SK-MEL-5 (cell line): ENCODE results near the gene RHEX. TPM values are rescaled to one million over a fixed set of nuclear protein-coding genes. Genes with fewer than 3 reads are reported as not detected.
A peak's percentile ranks its signal among the peaks of the same experiment; 100 is the strongest.

Experiments used
- DNase-seq: peaks from one replicate; pipeline ENCODE4 v3.0.0-alpha.2; 2016; ENCODE audit warnings: low read depth, low spot score
- in situ Hi-C: cut with HindIII; loops from 2 replicates; pipeline ENCODE4 v1.10.0; 2016; ENCODE audit warnings: low sequenced_read_pairs, high pct_unique_total_duplicates, low pct_unique_long_range_greater_than_20kb
- total RNA-seq: library from RNA; depleted of rRNA; stranded (reverse); fragments of >200 nt; shearing (Covaris generic); gene quantifications from 2 replicates; pipeline ENCODE4 v1.2.3, GENCODE V29; 2014

The RHEX gene
- total RNA-seq, 1 experiment from 2014 or later = not detected

DNA sequence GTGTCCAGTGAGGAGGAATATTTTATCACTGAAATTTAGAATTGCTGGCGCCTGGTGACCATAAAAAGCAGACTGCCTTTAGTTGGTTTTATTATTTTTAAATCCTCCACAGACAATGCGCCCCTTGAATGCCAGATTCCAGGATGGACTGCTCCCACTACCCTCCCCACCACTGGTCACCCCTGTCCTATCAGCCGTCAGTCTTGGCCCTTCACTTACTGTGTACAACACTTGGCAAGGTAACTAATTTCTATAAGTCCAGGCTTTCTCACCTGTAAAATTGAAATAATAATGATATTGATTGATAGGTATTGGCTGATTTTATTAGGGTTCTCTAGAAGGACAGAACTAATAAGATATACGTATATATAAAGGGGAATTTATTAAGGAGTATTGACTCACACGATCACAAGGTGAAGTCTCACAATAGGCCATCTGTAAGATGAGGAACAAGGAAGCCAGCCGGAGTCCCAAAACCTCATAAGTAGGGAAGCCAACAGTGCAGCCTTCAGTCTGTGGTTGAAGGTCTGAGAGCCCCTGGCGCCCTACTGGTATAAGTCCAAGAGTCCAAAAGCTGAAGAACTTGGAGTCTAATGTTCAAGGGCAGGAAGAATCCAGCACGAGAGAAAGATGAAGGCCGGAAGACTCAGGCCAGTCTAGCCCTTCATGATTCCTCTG is 17.8 kb downstream of the RHEX start:
- peak; percentile 48 for DNase-seq

DNA sequence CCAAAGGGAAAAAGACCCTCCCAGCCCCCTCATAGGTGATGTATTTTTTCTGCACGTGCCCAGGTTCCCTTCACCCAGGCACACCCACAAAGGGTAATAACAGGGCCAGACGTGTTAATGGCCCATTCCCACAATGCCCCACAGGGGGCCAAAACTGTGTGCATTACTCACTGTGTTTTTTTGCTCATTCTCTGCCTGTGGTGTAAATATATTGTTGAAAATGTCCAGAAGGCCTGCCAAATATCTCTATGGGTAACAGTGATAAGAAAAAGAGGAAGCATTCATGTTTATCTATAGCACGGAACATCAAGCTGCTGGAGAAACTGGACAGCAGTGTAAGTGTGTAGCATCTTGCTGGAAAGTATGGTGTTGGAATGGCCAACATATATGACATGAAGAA is 21.9 kb downstream of the RHEX start:
- no peak for DNase-seq
- in situ Hi-C loops = no loop called here

More for the DNA sequence above, 17.8 kb downstream of the RHEX start:
- in situ Hi-C loops = no loop called here

DNA sequence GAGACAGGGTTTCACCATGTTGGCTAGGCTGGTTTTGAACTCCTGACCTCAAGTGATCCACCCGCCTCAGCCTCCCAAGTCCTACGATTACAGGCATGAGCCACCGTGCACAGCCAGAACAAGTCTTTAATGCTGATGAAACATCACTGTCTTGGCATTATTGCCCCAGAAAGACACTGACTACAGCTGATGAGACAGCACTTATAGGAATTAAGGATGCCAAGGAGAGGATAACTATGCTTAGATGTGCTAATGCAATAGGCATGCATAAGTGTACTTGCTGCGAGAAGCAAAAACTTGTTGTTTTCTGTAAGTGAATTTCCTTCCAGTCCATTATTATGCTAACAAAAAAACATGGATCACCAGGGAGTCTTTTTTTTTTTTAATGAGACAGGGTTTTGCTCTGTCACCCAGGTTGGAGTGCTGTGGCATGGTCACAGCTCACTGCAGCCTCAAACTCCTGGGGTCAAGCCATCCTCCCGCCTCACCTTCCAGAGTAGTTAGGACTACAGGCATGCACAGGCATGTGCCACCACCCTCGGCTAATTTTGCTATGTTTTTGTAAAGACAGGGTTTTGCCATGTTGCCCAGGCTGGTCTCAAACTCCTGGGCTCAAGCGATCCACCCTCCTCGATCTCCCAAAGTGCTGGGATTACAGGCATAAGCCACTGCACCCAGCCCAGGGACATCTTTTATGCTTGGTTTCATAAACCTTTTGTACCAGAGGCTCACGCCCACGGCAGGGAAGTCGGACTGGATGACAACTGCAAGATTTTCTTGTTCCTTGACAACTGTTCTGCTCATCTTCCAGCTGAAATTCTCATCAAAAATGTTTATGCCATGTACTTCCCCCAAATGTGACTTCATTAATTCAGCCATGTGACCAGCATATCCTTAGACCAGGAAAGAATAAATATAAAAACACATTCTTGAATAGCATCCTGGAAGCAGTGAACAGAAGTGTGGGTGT is 23.1 kb downstream of the RHEX start:
- in situ Hi-C loops = no loop called here
- no peak for DNase-seq

DNA sequence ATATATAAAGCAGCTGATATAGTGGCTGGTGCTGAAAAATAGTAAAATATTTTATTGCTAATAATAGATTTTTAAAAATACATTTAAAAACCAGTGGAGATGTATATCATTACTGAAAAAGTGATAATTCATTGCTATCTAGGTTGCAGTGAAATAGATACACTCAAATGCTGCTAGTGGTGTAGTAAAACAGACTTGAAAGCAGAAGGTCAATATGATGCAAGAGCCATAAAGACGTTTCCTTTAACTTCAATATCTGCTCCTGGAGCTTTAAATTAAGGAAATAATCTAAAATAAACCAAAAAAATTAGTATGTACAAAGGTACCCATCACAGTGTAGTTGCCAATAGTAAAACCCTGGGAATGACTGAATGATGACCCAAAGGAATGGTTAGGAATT is 26.2 kb downstream of the RHEX start:
- DNase-seq = no peak
- in situ Hi-C loops = no loop called here

DNA sequence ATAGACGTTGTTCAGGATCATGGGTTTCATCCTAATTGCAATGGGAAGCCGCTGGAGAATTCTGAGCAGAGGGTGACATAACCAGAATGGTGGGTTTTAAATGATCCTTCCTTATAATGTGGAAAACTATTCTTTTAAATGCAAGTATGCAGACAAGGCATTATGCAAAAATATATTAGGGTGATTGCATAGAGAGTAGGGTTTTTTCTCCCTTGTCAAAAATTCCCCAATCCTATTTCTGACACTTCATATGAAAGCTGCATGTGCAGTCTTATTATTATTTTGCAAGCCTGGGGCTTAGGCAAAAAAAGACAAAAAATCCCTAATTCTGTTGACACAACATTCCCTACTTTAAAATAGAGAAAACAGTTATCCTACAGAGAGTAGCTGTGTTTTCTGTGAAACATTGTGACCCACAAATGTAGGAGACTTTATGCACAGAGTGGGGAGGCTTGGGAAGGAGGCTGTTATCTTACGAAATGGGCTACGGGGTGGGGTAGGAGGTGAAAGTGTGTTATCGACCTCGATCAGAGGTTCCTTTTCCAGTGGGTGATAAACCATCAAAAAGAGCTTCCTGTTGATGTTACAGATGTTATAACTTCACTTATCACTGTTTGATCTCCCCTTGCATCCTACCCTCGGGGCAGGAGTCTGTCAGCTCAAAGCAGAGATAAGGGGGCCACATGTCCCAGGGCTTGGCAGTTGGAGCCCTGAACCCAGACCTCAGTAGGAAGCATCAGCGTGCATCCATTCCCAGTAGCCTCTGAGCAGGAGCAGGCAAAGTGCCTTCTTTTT is 27.2 kb downstream of the RHEX start:
- no peak for DNase-seq
- in situ Hi-C loops = no loop called here

DNA sequence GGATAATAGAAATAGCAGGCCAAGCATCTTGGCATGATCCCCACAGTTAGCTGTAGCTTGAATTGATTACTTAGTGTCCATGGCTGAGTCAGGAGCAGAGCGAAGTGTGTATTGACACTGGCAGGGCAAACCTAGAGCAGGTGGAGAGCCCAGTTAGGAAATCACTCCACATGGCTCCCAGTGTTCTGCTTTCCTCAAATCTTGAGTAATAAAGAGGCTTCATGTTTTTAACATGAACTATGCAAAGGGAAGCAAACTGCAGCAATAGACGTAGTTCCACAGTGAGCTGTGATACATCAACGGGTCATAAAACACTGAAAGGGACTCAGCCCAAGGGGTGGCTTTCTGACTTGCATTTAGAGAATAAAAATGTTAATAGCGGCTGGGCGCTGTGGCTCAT is 28.9 kb downstream of the RHEX start:
- no peak for DNase-seq
- in situ Hi-C loops = no loop called here

DNA sequence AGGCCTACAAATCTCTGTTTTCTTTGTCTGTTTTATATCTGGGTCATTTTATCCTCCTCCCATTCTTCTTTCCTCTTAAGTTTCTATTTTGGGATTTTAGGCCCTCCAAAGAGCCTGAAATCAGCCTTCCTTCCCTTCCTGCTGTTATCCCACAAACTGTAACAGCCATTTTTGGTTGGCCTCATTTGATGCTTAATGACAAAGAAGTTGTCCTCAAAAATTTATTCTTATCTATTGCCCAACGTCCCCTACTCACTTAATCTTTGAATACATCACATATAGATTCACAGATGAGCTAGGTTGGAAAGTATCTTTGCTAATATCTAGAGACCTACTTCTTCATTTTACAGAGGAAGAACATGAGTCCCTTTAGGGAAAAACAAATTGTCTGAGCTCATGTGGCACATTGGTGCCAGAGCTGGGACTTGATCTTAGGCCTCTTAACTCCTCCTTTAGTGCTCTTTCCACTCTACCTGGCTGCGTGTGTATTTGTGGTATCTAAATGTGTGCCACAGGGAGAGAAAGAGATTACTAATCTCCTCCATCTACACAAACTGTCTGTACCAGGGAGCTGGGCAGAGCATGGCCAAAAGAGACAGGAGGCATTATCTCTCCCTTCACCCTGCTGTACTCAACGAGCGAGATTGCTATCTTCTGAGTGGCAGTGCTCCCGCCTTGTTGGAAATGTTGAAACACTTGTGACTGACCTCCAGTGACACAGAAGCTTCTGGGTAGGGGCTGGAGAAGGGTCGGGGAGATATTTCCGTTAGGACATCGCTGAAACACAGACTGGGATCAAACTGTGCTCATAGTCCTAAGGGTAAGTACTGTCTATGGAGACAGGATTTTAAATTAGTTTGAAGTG is 30.1 kb downstream of the RHEX start:
- no peak for DNase-seq
- in situ Hi-C loops = no loop called here

DNA sequence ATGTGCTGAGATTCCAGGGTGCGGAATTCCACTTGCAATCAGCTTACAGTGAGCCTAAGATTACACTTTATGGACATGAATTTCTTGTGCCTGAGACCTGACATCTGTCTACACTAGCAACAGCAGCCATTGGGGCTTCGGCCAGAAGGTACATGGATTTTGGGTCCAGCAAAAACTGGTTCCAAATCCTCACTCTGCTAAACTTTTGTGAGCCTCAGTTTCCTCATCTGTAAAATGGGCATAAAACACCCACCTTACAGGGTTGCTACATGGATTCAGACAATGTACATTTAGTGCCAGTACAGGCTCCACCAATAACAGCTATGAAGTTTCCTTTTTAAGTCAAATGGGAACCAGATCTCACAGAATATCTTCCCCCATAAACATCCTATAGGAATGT is 30.8 kb downstream of the RHEX start:
- DNase-seq = no peak
- in situ Hi-C loops = no loop called here

DNA sequence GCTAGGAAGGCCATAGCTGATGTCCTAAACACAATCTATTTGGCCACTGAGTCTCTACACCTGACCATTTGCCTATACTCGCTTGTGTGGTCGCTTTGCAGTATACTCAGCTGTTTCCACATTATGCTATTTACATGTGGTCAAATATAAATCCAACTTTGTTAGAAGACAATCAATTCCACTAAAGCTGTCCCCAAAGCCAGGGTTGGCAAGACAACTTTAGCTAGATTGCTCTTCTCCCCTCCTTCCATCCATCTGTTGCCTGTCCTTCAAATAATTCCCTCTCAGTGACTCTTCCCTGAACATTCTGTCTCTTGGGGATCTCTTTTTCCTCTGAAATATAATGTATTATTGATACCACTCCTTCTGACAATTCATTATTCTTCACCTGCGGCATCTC is 34.1 kb downstream of the RHEX start:
- in situ Hi-C loops = no loop called here

DNA sequence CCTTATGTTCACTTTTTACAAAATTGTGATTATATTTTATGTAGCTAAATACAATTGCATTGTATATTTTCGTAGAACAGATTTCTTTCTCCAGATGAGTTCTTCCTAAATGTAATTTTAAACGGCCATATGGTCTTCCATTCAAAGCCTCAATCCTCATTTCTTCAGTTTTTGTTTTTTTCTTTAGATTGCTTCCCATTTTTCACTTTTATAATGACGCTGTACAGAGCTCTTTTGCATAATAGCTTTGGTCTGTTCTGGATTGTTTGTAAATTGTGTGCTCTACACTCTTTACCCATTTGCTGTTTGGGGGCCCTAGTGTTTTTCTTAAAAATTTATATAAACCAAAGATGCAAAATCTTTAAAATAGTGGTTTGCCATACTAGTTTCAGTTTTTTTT is 36.4 kb downstream of the RHEX start:
- in situ Hi-C loops = no loop called here
- no peak for DNase-seq

More for the DNA sequence above, 34.1 kb downstream of the RHEX start:
- DNase-seq = no peak

DNA sequence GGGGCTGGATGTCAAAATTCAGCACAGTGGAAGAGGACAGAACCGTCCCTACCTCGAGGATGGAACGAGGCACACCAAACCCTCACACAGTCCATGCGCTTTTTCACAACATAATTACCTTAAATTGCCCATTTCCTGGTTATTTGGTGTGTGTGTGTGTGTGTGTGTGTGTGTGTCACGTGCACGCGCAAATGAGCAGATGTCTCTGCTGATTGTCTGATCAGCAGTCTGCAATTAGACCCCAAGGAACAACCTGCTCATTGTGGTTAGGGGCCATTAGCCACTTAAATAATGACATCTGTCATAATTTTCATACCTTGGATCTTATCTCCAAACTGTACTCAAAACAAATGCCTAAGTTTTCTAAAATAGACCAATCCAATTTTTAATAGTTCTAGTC is 41.1 kb downstream of the RHEX start:
- in situ Hi-C loops = no loop called here

DNA sequence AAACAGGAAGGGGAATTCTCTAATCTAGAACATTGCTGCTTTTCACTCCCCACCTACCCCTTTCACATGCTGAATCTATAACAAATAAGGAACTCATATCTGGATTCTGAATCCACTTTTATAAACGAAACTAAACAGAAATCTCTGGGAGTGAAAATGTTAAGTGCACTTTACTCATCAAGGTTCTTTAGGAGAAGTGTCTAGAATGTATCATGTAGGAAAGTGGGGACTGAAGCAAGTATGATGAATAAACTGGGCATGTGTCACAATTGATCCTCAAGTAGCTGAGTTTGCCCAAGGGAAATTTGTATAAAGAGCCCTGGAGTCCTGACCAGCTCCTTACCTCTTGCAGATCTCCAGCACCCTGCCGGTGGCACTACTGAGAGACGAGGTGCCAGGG is 44.4 kb downstream of the RHEX start:
- in situ Hi-C loops = no loop called here
- DNase-seq = no peak

More for the DNA sequence above, 41.1 kb downstream of the RHEX start:
- DNase-seq = no peak

DNA sequence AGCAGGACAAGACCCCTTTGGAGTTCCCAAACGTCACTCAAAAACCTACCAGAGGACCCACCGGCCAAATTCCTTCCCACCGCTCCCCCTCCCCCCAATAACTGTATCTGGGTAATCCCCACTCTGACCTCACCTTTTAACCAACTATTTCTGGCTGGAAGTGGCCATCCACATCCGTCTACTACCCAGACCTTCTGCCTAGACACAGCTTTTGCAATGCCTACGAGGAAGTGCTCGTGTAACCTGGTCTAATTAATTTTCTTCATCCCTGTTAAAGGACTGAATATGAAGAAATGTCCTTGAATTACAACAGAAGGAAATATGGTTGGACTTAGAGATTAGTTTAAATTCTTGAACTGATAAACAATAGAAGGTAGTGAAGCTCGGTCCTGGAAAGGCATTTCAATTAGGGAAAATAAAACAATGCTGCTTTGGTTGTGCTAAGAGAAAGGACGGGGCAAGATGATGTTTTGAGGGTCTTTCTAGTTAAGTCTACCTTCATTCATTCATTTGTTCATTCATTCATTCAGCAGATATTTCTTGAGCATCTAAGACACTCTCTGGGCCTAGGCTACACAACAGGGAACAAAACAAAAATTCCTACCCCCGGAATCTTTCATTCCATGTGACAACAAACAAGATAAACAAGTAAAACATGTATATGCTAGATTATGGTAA is 45.4 kb downstream of the RHEX start:
- in situ Hi-C loops = no loop called here
- DNase-seq = no peak

DNA sequence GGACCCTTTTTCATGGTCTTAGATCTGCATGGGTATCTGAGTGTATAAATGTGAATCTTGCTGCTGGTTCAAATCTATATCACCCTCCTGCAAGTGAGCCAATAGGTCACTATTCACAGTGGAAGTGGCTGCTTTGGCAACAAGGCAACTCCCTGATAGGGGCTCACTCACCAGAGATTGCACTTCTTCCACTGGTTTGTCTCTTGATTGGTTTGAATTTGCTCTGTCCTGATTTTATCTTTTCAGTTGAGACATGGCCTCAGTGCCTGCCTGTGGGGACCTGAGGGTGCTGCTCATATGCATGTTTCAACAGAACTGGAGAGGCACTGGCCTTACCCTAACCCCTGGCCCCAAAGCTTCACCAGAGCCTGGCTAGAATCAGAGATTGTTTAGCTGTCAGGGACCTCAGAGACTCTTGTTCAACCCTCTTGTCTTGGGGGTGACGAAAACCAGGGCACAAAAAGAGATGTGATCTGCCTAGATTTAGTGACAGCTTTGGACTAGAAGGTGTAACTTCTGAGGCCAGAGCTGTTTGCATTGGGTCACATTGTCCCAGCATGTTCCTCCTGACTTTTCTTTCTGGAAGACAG is 47.3 kb downstream of the RHEX start:
- in situ Hi-C loops = no loop called here
- no peak for DNase-seq

DNA sequence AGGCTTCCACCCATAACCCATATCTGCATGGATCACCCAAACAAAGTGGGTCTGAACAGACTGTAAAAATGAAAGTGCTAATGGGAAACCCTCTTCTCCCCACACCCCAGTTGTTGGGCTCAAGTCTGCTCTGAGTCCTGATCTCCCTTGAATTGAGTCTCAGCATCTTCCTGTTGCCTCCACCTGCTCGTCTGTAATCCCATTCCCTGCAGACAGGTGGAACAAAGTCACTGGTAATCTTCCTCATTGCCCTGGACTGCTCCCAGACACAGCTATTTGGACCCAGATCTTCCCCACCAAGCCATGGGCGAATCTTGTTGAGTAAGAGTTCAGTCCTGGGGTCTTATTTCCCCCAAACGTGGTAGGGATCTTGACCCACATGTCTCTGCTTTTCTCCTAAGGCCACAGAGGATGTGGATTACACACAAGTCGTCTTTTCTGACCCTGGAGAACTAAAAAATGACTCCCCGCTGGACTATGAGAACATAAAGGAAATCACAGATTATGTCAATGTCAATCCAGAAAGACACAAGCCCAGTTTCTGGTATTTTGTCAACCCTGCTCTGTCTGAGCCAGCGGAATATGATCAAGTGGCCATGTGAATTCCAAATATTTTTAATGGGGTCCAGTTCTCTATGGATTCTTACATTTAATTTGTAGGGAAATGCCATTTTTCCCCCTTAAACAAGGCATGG is 48.5 kb downstream of the RHEX start:
- no peak for DNase-seq
- in situ Hi-C loops = no loop called here
